Measurements from ENCODE around the gene TNS4.

The TNS4 gene

GRCh38 chr17:40454613-40454995, 46.8 kb downstream of the TNS4 start:
- no peak for DNase-seq

DNA sequence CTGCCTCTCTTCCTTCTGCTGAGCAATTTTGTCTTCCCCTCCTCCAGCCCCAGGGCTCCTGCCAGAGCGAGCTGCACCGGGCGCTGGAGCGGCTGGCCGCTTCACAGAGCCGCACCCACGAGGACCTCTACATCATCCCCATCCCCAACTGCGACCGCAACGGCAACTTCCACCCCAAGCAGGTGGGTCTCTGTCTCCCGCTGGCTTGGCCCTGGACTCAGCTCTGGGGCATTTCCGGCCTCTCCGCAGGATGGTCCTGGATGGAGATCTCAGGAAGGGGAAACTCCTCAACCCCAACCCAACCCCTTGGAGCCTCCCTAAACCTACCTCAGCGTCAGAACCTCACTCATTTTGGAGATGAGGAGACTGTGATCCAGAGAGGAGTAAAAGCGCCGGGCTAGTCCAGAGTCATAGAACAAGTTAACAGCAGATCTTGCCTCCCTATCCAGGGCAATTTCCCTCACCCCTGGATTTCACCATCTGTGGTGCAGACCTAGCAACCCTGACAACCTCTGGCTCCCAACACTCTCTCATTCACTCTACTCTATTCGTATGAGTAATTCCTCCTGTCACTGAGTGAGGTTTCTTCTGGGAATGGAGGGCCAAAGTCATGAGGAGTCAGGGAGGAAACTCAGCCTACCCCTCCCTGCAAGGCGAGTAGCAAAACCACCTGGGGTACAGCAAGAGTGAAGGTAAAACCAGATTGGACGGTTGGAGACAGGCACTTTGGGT, 47.4 kb downstream of the TNS4 start:
- no peak for DNase-seq

- no peak for DNase-seq
These were observed 48.5 kb downstream of the TNS4 start for GRCh38 chr17:40452921-40453378.

DNA sequence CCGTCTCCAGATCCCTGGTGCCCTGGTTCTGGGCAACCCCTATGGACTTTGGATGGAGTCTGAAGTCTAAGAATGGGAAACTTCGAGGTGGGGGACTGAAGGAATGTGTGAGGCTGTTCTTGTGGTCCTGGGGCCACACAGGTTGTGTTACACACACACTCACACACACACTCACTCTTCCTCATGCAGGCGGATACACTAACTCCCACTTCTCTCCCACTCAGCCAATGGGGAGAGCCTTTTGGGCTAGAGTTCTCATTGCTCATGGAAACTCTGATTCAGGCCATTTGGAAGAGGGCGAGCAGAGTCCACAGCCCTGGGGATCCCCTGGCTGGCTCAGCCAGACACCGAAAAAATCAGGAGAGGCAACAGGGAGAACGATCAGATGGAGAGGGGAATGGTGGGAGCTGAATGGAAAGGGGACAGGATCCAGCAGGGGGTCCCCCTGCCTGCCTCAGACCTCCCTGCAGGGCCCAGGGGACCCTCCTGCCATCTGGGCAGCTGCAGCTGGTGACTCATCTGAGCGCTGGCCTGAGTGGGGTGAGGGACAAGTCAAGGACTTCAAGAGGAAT, 49.1 kb downstream of the TNS4 start:
- DNase-seq: no peak

GRCh38 chr17:40451420-40451819, 50.0 kb downstream of the TNS4 start:
- DNase-seq: no peak

DNA sequence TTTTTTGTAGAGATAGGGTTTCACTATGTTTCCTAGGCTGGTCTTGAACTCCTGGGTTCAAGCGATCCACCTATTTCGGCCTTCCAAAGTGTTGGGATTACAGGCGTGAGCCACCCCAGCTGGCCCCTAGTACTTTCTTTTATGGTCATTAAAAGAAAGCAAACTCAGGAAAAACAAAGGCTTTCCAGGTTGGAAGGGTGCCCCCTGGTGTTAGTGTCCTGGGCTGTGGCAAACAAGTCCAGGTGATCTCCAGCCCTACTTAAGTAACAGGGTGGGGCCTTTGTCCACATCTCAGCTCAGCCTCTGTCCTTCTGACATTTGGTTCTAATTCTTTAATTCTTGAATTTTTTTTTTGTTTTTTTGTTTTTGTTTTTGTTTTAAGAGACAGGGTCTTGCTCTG, 51.2 kb downstream of the TNS4 start:
- DNase-seq: peak; percentile 41 to 53

DNA sequence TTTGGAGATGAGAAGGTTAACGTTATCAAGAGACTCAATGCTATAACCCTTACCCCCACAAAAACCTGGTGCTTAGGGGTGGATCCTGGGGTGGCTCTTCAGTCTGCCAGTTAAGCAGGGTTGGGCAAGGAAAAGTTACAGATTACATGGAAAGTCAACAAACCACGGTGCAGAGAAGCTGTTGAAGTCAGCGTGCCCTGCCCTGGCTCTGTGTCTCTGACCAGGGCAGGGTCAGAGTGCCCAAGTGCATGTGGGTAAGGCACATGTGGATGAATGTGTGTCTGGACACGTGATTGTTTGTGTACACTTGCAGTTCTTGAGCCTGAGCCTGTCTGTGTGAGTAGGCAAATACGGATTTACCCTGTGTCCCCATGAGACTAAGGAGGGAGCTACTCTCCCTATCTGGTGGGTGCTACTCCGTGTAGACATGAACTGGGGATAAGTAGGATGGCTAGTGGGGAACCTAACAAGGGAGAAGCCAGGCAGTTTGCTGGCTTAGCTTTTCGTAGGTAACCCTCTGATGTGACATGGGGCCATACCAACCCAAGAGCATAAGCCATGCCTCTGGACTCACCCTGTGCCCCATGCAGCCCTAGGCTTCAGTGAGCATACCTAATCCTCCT, 52.7 kb downstream of the TNS4 start:
- DNase-seq: no peak

DNA sequence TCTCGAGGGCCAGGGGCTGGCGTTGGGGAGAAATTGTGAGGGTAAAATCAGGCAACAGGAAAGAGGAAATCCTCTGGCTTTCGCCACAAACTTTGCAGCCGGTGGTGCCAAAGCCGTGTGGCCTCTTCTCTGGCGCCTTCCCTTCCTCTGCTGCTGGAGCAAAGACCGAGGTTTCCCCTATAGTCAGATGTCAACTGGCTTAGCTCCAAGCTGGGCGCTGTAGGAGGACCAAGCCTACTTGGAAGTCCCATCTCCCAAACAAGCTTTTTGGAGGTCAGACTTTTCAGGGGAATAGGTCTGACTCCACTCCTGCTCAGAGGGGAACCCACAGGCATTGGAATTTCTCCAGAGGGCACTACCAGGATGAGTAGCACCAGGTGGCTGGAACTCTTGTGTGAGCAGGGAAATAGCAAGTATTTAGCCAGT, 53.2 kb downstream of the TNS4 start:
- DNase-seq: no peak

DNA sequence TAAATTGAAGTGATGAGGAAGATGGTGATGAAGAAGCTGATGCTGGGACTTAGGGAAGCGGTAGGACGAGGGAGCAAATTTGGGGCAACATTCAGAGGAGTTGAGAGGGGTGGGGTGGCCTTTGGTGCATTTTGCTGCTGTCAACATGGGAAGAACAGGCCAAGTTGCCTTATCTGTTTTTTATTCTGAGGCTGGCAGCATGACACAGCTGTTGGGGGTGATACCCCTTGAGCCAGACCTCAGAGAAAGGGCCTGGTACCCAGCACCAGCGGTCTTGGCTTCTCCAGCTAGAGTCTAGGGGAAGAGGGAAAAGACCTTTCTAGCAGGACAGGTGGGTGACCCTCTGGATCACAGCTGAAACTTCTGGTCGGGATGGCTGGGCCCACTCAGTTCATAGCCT, 53.6 kb downstream of the TNS4 start:
- no peak for DNase-seq

DNA sequence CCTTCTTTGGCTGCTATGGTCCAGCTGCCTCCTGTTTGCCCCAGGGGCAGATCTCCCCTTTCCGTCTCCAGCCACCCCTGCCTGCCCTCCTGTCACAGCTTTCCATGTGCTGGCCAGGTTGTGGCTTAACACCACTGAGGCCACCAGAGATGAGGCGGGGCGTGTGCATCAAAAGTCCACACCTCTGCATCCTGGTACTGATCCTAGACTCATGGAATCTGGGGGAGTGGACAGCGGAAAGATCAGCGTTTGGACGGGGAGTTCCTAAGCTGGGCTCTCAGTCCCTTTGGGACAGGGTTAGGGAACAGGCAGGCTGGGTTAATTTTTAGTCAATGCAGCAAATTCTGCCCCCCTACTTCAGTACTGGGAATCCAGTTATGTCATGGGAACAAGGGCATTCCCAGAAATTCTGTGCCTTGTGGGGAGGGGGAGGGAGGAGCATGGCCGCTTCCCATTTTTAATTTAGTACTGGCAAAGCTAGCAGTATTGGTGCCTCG, 54.2 kb downstream of the TNS4 start:
- DNase-seq: no peak

DNA sequence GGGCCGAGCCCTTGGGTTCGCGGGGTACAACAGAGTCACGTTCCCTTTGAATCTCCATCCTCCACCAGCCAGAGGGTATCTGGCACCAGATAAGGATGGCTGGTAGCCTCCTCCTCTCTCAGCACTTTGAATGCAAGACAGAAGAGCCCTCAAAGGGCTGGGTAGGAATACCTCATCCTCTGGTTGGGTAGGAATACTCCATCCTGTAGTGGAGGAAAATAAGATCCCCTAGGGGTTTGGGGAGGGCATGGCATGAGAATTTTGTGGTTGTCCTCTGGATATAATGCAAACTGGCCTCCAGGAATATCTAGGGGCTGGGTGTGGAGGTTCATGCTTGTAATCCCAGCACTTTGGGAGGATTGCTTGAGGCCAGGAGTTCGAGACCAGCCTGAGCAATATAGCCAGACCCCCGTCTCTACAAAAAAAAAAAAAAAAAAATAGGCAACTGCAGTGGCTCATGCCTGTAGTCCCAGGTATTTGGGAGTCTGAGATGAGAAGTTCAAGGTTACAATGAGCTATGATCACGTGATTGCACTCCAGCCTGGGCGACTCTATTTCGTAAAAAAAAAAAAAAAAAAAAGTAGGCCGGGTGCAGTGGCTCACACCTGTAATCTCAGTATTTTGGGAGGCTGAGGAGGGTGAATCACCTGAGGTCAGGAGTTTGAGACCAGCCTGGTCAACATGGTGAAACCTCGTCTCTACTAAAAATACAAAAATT, 55.5 kb downstream of the TNS4 start:
- DNase-seq: no peak

- DNase-seq: no peak
These were observed 57.2 kb downstream of the TNS4 start for GRCh38 chr17:40443988-40444899.

GRCh38 chr17:40443196-40443987, 58.0 kb downstream of the TNS4 start, which contains the start of gene IGFBP4:
IGFBP4 (plus strand) TSS chr17:40443450; CDS start chr17:40443736, 286 bp downstream.
- peak; percentile 61 to 67 for DNase-seq

DNA sequence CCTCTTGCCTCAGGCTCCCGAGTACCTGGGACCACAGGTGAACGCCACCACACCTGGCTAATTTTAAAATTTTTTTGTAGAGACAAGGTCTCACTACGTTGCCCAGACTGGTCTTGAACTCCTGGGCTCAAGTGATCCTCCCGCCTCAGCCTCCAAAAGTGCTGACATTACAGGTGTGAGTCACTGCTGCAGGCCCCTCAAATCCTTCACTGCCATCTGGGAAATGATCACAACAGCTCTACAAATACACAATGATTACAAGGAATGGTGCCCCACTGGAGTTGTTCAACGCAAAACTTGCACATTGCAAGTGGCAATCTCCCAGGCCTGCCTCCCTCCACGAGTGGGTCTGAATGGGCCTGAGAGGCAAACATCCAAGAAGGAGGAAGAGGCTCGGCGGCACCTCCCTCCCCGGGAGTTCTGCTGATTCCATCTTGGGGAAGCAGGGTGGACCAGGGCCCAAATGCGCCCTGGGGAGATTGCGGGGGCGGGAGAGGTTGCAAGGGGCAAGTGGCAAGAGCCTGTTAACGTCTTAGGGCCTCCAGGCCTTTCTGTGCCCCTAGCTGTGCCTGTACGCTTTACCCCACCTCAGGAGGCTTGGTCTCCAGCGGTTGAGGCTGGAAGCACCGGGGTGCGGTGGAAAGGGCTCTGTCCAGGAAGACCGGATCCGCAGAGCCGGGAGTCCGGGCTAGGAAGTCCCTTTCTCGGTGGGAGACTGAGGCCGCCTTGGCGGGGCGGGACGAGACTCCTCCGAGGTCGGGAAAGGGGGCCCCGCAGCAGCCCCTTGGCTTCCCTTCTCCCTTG, 58.8 kb downstream of the TNS4 start:
- DNase-seq: no peak

GRCh38 chr17:40440166-40440565, 61.3 kb downstream of the TNS4 start:
- no peak for DNase-seq

DNA sequence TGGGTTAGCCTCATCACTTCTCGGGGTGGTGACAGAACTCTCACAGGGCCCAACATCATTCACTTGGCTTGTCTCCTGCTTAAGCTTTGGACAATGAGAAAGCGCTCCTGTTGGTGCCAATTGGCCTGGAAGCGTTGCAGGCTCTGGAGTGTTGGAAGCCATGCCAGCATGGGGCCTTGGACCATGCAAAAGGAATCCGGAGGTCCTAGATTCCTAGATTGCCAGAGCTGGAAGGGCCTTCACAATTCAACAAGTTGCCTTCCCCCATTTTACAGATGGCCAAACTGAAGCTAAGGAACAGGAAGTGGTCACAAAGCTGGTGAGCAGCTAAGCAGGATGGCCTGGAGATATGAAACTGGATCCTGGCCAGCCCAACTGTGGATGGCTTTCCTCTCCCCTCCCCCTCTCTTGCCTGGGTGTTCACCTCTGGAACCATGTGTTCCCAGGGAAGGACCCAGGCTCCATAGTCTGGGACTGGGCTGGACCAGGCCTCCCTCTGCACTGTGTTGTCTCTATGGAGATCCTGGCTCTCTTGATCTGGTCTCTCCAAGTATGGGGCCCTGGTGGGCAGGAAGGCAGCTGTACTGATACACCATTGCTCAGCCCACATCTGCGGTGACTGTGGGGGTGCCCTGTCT, 64.2 kb downstream of the TNS4 start:
- DNase-seq: no peak

DNA sequence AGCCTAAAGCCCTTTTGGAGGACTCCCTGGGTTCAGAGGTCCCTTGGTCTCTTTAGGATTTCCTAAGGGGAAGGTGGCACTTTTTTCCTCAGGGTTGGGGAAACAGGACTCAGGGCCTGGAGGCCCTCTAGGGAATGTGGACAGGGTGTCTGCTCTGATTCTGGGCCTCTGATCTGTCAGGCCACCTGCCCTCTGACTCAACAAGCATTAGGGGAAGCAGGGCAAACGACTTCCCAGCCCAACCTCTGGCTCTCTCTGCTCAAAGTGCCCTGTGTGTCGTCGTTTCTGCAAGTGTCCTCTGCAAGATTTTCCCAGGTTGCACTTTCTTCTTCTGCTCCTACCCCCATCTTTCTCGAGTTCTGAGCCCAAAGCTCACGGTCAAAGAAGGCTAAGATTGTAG, 64.8 kb downstream of the TNS4 start:
- no peak for DNase-seq

DNA sequence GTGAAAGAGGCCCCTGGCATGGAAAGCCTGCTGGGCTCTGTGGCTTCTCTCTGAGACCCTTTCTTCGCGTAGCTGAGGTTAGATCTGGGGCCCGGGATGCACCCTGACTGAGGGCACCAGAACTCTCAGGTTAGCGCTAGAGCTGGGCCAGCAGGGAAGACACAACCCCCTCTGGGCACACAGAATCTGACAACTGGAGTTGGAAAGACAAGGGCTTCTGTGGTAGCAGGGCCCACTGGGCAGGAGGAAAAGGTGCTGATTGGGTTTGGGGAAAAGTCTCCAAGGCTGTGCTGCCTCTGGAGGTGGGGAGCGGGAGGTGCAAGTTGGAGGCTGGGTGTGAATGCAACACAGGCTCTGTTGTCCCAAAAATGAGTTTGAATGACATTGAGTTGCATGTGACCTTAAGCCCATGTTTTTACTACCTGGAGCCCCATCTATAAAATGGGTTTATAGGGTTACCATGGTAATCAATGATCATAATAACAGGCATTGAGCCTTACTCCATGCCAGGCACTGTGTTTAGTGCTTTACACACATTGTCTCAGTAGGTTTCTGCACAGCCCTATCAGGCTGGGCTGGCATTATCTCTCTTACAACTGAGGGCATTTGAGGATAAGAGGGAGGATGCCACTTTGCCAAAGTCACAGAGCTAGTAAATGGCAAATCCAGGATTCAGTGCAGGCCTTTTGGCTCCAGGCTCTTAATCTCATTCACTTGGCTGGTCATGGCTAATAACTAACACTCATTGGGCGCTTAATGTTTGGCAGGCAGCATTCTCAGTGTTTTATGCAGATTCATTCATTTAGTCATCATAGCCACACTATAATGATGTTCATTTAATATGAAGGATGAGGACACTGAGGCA, 67.6 kb downstream of the TNS4 start:
- no peak for DNase-seq

All from activated CD4-positive, alpha-beta T cell treated with anti-CD3 and anti-CD28 coated beads for 4 hours (primary cell).